ENCODE data around the gene PROSER1.

GRCh38 chr13:39012608-39013007 is 25.3 kb downstream of the PROSER1 start:
- TF ChIP-seq CTCF (IDR thresholded peaks at IDR 0.05), result no peak
- no peak for TF ChIP-seq POLR2A (IDR thresholded peaks at IDR 0.05)
